RCC 7860 (cell line): ENCODE measurements around the gene C11orf91.

Source experiments
- DNase-seq: peaks from one replicate; pipeline ENCODE4 v3.0.0-alpha.2; 2015; ENCODE audit warnings: low spot score
- FAIRE-seq: peaks from 2 replicates; lab custom pipeline; 2012; peaks lifted over from hg19 to GRCh38; lab: Jason Lieb, UNC

C11orf91 gene

DNA sequence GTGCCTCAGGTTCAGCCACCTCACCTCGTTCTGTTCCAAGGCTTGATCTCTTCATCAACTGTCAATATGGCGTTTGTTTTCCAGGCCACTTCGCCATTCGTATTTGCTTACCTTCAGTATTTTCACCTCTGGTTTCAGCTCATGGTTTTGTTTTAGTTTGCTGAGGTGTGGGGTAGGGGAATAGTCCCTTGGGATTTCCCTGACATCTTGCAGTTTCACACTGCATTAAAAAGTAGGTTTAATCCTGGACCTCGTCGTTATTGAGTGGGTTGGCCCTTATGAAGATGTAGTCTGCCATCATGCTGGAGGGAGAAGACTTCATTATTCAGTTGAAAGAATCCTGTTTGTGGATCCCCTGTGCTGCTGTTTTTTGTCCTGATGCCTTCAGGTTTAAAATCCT lies 46.0 kb downstream of the C11orf91 start:
- DNase-seq = no peak
- no peak for FAIRE-seq

DNA sequence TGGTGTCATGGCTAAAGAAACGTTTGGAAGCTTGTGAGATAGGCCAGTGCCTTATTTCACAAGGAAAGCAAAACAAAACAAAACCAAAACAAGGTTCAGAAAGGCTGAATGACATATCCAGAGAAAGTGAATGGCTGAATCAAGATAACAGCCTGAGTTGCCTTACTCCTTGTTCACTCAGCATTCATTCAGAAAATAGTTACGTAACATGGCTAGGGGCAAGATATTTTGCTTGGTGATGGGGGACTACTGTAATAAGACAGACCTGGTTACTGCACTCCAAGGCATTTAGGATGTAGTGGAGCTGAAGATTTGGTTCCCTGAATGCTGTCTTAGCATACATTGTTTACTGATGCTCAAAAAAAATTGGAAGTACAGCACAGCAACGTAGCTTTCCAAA lies 47.7 kb downstream of the C11orf91 start:
- FAIRE-seq (no peak), DNase-seq (no peak)

DNA sequence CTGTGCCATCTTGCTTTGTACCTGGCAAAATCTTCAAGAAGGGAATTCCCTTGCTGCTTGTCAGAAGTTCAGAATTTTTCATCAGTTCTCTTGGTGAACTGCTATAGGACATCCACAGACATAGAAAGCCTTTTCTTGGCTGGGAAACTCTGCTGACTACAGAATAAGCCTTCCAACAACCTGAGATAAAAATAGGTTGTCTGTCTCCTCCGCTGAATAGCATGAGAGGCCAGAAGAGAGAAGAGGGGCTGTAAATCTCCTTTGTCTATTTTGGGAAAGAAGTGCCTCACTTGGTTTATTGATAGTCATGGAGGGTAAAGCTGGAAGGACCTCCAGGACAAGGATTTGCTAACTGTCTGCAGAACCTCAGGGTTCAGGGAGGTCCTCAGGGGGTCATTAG lies 48.2 kb downstream of the C11orf91 start:
- no peak for DNase-seq
- no peak for FAIRE-seq

DNA sequence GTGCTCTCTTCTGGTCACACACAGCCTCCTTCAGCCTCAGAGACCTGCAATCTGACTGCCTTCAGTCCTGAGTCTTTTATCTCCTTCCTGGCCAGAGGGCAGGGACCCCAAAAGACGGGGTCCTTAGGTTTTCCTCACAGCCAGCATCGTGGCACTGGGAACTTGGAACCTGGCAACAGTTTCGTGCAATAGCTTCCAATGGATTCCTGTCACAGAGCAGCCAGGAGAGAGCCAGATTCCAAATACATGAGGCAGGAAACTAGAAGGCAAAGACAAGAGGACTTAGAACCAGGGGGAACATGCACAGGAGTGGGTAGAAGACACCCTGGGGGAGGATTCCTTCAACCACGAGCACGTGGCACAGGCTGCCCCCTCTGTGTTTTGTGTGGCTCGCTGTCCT lies 48.6 kb downstream of the C11orf91 start:
- FAIRE-seq = no peak
- no peak for DNase-seq

DNA sequence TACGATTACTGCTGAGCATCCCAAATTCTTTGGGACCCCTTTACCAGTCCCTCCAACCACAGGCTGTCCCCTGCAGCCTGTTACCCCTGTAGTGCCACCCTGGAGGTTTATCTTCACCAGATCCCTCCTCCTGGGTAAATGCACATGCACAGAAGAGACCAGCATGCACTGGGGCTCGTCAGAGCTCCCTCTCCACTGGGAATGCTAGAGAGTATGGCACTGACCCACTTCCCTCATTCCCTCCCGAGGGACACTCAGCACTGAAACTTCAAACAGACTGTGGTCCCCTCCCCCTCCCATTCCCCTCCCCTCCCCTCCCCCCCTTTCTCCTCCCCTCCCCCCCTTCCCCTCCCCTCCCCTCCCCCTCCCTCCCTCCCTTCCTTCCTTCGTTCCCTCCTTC lies 49.1 kb downstream of the C11orf91 start:
- FAIRE-seq = no peak
- DNase-seq = no peak

DNA sequence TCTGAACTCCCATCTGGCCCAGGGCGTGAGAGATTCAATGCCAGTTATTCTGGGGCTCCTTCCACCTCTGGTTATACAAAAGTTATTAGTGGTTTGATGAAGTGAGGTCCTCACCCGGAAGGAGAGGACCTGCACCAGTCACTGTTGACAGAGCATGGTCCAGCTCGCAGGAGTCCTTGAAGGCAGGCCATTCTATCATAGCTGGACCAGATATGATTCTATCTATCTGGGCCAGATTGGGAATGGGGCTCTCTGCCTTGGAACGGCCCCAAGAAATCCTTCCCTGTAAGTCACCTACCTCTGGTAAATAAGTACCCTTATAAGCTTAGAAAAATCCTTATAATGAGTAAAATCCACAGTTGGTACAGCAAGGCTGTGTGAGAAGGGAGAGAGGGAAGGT lies 50.7 kb downstream of the C11orf91 start:
- DNase-seq (no peak), FAIRE-seq (no peak)
